NCI-H187 treated with DMSO at 0.1 percent for 48 hours (cell line): Measurements from ENCODE around the gene LYZL6.
"Not testable (repeated sequence)": the region's sequence is repeated elsewhere in the genome, so short reads cannot be mapped to it uniquely, and the experiment has no call there.

Experiments
- DNase-seq: peaks from one replicate; lab custom pipeline; 2025; lab: John Stamatoyannopoulos, UW

LYZL6 gene

GRCh38 chr17:35947156-35947585, 3.7 kb upstream of the LYZL6 start:
- DNase-seq = no peak

- no peak for DNase-seq
These were observed 638 bp upstream of the LYZL6 start for GRCh38 chr17:35944151-35944550.

- DNase-seq = no peak
These were observed 826 bp downstream of the LYZL6 start for GRCh38 chr17:35942588-35943186.

- DNase-seq = not testable (repeated sequence)
These were observed 5.0 kb downstream of the LYZL6 start for GRCh38 chr17:35938492-35938891.

- no peak for DNase-seq
These were observed 7.5 kb downstream of the LYZL6 start for GRCh38 chr17:35936063-35936462.

- no peak for DNase-seq
These were observed 8.8 kb downstream of the LYZL6 start for GRCh38 chr17:35934760-35935159.

GRCh38 chr17:35932586-35932985, 10.9 kb downstream of the LYZL6 start:
- no peak for DNase-seq

GRCh38 chr17:35931794-35932425, 11.6 kb downstream of the LYZL6 start:
- DNase-seq = no peak

GRCh38 chr17:35930211-35931065, 13.1 kb downstream of the LYZL6 start, which contains the start of gene RDM1:
Gene RDM1, minus strand, starts transcription at chr17:35930773. Its CDS starts 46 bp downstream, at chr17:35930727.
- DNase-seq = peak; percentile 63

GRCh38 chr17:35927714-35928113, 15.8 kb downstream of the LYZL6 start:
- DNase-seq = no peak

- DNase-seq = no peak
These were observed 19.9 kb downstream of the LYZL6 start for GRCh38 chr17:35923609-35924114.

- DNase-seq = no peak
These were observed 23.3 kb downstream of the LYZL6 start for GRCh38 chr17:35920229-35920628.

- DNase-seq = no peak
These were observed 24.8 kb downstream of the LYZL6 start for GRCh38 chr17:35918665-35919064.

- no peak for DNase-seq
These were observed 25.8 kb downstream of the LYZL6 start for GRCh38 chr17:35917519-35918213.

GRCh38 chr17:35915153-35915964, 28.2 kb downstream of the LYZL6 start:
- no peak for DNase-seq

GRCh38 chr17:35914354-35914753, 29.2 kb downstream of the LYZL6 start:
- no peak for DNase-seq

GRCh38 chr17:35913609-35914008, 29.9 kb downstream of the LYZL6 start:
- DNase-seq = no peak

GRCh38 chr17:35912942-35913341, 30.6 kb downstream of the LYZL6 start:
- no peak for DNase-seq

GRCh38 chr17:35912339-35912912, 31.1 kb downstream of the LYZL6 start:
- DNase-seq = no peak

GRCh38 chr17:35909408-35909807, 34.1 kb downstream of the LYZL6 start:
- DNase-seq = no peak

- DNase-seq = no peak
These were observed 35.8 kb downstream of the LYZL6 start for GRCh38 chr17:35907691-35908090.
